Left renal pelvis (tissue), 4 donors: ENCODE results near the gene SAT2. TPM values are rescaled to one million over a fixed set of nuclear protein-coding genes. Genes with fewer than 3 reads are reported as not detected.
A peak's percentile ranks its signal among the peaks of the same experiment; 100 is the strongest.
"Not testable (repeated sequence)": the region's sequence is repeated elsewhere in the genome, so short reads cannot be mapped to it uniquely, and the experiment has no call there.

Source experiments
- DNase-seq, 4 donors: peaks; one replicate each; pipeline ENCODE4 v3.0.0-alpha.2; 2013; ENCODE audit warnings: low read depth in 4 of 4, low spot score in 3 of 4
- polyA plus RNA-seq, 4 donors: library from polyadenylated mRNA; unstranded; fragments of 120-200 nt; gene quantifications; one replicate each; pipeline ENCODE4 v1.2.1, GENCODE V29; 2013; ENCODE audit not compliant: insufficient read length in 4 of 4

Gene SAT2
- polyA plus RNA-seq, 4 donors = 86.6 to 152 (median 114) TPM

DNA sequence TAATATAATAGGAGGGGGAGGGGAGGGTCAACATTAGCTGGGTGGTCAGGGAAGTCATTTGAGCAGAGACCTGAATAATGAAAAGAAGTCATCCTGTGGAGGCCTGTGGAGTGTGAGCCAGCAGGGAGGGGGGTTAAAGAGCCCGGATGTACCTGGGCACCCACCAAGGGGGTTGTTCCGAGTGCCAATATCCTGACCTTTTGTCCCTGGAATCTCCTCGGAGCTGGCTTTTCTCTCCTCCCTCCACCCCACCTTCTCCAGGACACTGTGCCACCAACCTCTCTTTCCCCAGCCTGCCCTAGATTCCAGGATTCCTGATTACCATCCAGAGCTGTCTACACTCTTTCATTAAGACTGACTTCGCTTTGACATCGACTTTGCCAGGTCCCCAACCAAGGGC lies 8.5 kb upstream of the SAT2 start:
- no peak for DNase-seq

GRCh38 chr17:7634384-7634783 lies 6.8 kb upstream of the SAT2 start:
- peak in 1 of 4 donors; percentile 45 for DNase-seq

DNA sequence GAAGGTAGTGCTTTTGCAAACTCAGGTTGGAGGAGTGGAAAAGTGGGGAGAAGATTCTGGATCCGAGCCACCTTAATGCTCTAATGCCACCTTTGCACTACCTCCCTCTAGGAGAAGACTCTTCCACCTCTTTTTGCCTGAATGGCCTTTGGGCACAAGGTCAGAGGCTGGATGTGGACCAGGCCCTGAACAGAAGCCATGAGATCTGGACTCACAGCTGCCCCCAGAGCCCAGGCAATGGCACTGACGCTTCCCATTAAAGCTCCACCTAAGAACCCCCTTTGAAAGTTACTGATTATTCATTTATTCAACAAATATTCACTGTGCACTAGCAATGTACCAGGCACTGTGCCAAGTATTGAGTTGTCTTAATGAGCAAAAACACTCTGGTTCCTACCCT lies 5.5 kb upstream of the SAT2 start:
- DNase-seq = no peak

GRCh38 chr17:7632492-7632894 lies 4.9 kb upstream of the SAT2 start:
- no peak for DNase-seq

- DNase-seq = no peak
Measured at GRCh38 chr17:7631398-7632380, 4.1 kb upstream of the SAT2 start.

- no peak for DNase-seq
Measured at GRCh38 chr17:7629939-7630571, 2.4 kb upstream of the SAT2 start, which contains the start of gene SHBG. SHBG (plus strand) TSS chr17:7630135; CDS start chr17:7630173, 38 bp downstream.

DNA sequence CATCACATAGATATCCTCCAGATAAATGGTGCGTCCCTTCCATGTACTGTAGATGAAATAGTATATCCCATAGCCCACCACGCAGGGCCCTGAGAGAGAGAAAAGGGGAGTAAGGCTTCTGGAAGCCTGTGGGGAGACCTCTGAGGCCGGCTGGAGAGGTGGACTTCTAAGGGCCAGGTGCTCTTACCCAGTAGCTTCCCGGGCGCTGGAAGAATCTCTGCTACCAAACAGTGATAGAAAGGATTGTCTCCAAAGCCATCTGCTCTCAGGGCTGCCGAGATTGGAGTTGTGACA lies 718 bp downstream of the SAT2 start:
- DNase-seq = no peak

GRCh38 chr17:7626307-7626706 lies 1.3 kb downstream of the SAT2 start:
- DNase-seq = no peak

DNA sequence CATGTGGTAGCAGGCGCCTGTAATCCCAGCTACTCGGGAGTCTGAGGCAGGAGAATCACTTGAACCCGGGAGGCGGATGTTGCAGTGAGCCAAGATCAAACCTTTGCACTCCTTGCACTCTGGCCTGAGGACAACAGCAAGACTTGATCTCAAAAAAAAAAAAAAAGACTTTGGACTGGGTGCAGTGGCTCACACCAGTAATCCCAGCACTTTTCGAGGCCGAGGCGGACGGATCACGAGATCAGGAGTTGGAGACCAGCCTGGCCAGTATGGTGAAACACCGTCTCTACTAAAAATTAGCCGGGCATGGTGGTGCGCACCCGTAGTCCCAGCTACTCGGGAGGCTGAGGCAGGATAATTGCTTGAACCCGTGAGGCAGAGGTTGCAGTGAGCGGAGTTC lies 1.9 kb downstream of the SAT2 start:
- DNase-seq = not testable (repeated sequence)

- no peak for DNase-seq
Measured at GRCh38 chr17:7623661-7624060, 4.0 kb downstream of the SAT2 start.

DNA sequence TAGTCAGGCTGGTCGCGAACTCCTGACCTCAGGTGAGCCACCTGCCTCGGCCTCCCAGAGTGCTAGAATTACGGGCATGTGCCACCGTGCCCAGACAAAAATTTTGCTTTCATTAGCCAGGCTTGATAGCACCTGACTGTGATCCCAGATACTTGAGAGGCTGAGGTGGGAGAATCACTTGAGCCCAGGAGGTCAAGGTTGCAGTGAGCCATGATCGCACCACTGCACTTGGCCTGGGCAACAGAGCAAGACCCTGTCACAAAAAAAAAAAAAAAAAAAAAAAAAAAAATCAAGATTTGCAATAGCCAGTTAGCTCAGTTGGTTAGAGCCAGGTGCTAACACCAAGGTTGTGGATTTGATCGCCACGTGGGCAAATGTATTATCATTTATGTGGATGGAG lies 6.8 kb downstream of the SAT2 start:
- DNase-seq = no peak

GRCh38 chr17:7618608-7619007 lies 9.0 kb downstream of the SAT2 start:
- no peak for DNase-seq

DNA sequence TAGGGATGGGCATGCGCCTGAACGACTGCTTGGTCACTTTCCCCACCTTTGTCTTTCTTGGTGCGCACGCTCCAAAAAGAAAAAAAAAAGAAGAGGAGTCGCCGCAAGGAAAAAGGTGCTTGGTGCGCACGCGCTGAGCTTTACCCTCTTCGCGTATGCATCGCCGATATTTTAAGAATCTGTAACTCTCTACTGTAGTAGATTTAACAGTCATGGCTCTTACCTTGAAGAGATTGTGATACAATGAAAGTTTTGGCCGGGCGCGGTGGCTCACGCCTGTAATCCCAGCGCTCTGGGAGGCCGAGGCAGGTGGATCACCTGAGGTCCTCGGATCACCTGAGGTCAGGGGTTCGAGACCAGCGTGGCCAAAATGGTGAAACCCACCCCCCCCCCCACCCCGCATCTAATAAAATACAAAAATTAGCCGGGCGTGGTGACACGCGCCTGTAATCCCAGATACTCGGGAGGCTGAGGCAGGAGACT lies 12.3 kb downstream of the SAT2 start:
- DNase-seq = no peak

- peak; percentile 100 for DNase-seq
Measured at GRCh38 chr17:7614425-7615264, 13.0 kb downstream of the SAT2 start, which contains the start of gene FXR2. FXR2 (minus strand) TSS chr17:7614897; CDS start chr17:7614532, 365 bp downstream.

DNA sequence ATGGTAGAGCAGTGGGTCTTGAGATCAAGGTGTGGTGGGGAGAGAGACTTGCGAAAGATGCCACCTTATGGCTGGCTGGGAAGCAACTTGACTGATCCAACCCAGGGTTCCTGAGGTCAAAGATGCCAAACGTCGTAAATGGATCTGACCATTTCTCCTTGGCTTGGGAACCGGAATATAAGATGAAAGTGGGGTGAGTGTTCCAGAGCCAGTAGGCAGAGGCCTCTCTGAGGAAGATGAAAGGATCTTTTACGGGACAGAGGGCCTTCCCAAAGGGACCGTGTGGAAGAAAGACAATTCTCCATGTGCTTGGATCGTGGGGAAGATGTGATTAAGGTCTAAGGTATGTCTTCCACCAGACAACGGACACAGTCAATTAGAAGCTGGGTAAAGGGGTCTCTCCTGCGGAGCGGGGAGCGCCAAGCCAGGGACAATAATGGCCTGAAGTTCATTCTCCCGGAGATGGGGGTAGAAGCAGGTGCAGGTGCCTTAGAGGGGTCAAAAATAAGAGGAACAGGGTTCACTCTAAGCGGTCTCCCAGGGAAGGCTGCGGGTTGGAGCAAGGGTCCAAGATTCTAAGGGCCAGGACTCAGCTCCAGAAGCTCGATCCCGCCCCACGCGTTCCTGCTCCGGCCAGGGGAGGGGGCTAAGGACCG lies 13.7 kb downstream of the SAT2 start:
- no peak for DNase-seq

- no peak for DNase-seq
Measured at GRCh38 chr17:7612294-7612640, 15.4 kb downstream of the SAT2 start.

DNA sequence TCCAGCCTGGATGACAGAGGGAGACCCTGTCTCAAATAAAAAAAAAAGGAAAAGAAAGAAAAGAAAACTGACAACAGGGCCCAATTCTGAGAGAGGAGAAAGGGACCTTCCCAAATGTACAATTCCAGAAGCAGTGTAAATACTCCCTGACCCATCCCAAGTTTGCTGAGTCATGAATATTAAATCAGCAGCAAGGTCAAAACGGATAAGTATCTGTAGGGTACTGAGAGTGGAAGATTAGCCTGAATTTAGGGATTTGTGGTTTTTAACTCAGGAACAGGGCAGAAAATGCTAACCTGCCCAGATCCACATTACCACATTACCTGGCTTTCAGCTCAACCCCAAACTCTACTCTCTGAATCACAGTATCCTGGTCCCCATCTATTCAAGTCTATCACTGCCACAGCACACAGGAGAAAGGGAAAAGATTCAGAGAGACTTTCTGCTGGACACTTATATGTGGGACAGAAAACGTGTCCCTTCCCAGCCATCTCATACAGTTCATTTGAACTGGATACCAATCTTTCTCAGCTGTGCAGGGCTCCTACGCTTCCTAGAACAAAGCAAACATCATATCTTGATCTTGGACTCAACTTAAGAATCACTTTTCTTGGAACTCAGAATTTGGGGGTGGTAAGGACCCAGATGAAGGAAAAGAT lies 15.9 kb downstream of the SAT2 start:
- no peak for DNase-seq

DNA sequence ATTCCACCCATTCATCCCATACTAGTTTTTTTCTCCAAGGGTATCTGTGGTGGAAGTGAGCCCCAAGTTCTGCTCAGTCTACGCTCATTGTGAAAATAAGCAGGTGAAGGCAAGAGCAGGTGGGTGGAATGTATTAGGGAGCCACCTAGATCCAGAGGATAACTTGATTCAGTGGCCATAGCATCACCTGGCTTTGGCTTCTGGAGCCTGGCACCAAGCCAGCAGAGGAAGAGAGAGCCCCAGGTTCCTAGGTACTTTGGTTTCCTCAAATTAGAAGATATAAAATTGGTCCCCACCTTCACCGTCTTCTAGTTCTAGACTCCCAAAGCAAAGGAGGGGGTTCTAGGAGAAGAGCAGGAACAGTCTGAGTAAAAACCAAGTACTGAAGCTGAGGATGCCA lies 17.0 kb downstream of the SAT2 start:
- no peak for DNase-seq

DNA sequence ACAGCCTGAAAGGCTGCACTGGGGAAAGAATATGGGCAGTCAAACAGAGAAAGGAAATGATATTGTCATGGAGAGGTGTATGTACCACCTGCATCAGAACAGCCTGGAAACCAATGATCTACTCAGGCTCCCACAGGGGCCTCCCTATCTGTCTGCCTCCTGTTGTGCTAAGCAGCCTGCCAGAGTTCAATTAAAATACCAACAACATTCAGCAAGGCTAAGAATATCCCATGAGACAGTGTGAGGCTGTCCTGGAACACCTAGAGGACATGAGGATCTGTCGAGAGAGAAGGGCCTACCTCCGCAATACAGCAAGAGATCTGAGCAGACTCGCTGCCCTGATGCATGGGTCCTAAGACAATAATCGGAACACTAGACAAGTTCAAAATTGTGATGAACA lies 21.3 kb downstream of the SAT2 start:
- DNase-seq = no peak

- DNase-seq = not testable (repeated sequence)
Measured at GRCh38 chr17:7597561-7597960, 30.1 kb downstream of the SAT2 start.
